NCI-H82 treated with DMSO at 0.1 percent for 48 hours (cell line): ENCODE data around the gene AFAP1L2.
"Not testable (repeated sequence)": the region's sequence is repeated elsewhere in the genome, so short reads cannot be mapped to it uniquely, and the experiment has no call there.

Experiments
- DNase-seq: peaks from one replicate; lab custom pipeline; 2025; ENCODE audit not compliant: unreplicated experiment; lab: John Stamatoyannopoulos, UW

Gene AFAP1L2

GRCh38 chr10:114340816-114341215 lies 63.5 kb downstream of the AFAP1L2 start:
- no peak for DNase-seq

GRCh38 chr10:114337510-114338462 lies 66.5 kb downstream of the AFAP1L2 start:
- no peak for DNase-seq

- DNase-seq, result no peak
Observed at GRCh38 chr10:114336823-114337509, 67.3 kb downstream of the AFAP1L2 start.

- no peak for DNase-seq
Observed at GRCh38 chr10:114335614-114336013, 68.7 kb downstream of the AFAP1L2 start.

- no peak for DNase-seq
Observed at GRCh38 chr10:114334301-114334700, 70.0 kb downstream of the AFAP1L2 start.

GRCh38 chr10:114333441-114333840 lies 70.9 kb downstream of the AFAP1L2 start:
- not testable (repeated sequence) for DNase-seq

- no peak for DNase-seq
Observed at GRCh38 chr10:114332301-114333192, 71.8 kb downstream of the AFAP1L2 start.

- DNase-seq, result no peak
Observed at GRCh38 chr10:114329634-114330365, 74.5 kb downstream of the AFAP1L2 start.

- DNase-seq, result no peak
Observed at GRCh38 chr10:114328874-114329273, 75.4 kb downstream of the AFAP1L2 start.

GRCh38 chr10:114328441-114328812 lies 75.9 kb downstream of the AFAP1L2 start:
- DNase-seq, result no peak

GRCh38 chr10:114327537-114328440 lies 76.5 kb downstream of the AFAP1L2 start:
- no peak for DNase-seq

GRCh38 chr10:114326795-114327194 lies 77.5 kb downstream of the AFAP1L2 start:
- no peak for DNase-seq

- DNase-seq, result no peak
Observed at GRCh38 chr10:114323023-114323422, 81.3 kb downstream of the AFAP1L2 start.

- no peak for DNase-seq
Observed at GRCh38 chr10:114322344-114322743, 82.0 kb downstream of the AFAP1L2 start.

GRCh38 chr10:114320249-114321116 lies 83.8 kb downstream of the AFAP1L2 start:
- DNase-seq, result no peak

- DNase-seq, result no peak
Observed at GRCh38 chr10:114319406-114320248, 84.7 kb downstream of the AFAP1L2 start.

GRCh38 chr10:114316744-114317143 lies 87.6 kb downstream of the AFAP1L2 start:
- DNase-seq, result no peak
